Measurements from ENCODE around the gene COX4I1. TPM values are rescaled to one million over a fixed set of nuclear protein-coding genes. Genes with fewer than 3 reads are reported as not detected.
"Not testable (repeated sequence)": the region's sequence is repeated elsewhere in the genome, so short reads cannot be mapped to it uniquely, and the experiment has no call there.

COX4I1 gene
- total RNA-seq, 1 experiment from 2014 or later: 839 TPM

DNA sequence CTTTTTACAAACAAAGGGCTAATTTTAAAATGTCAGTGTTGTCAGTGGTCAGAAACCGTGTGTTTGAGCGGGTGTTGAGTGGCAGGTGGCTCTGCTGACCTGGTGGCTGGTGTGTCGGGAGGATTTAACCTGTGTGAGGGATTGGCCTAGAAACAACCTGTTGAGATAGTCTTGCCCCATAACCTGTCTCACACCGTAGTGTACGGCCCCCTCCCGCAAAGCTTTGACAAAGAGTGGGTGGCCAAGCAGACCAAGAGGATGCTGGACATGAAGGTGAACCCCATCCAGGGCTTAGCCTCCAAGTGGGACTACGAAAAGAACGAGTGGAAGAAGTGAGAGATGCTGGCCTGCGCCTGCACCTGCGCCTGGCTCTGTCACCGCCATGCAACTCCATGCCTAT is 7.0 kb downstream of the COX4I1 start:
- H3K9ac ChIP-seq (ENCODE audit: low read length): no peak overlapping the region
- ChIA-PET RAD21 (ENCODE audit: low non-redundant PET in 1 of 2, low total read pairs in 2 of 2, uncharacterized antibody in 2 of 2, unreplicated experiment in 2 of 2) (no interaction called here), CTCF (no interaction called here), POLR2A (interaction anchor here (1.0 kb wide), 1 partner anchor 13 kb away, joined by 3 read pairs; no protein-coding TSS in a partner anchor)
- no peaks in the 10 kb centered on the region for H3K9me3 ChIP-seq (ENCODE audit: control insufficient read depth in 1 of 2, insufficient read depth in 1 of 2, low read depth in 1 of 2, low read length in 2 of 2)
- intact Hi-C loops (cut with micrococcal nuclease): no loop called here
- no peak overlapping the region for H2AFZ ChIP-seq (ENCODE audit: low read depth, low read length, poor library complexity, severe bottlenecking)
- peaks cover 32% of the 10 kb centered on the region for H3K79me2 ChIP-seq (ENCODE audit: insufficient read depth, low read length)
- no peaks in the 10 kb centered on the region for H3K4me1 ChIP-seq (ENCODE audit: control insufficient read depth in 1 of 2, insufficient read depth in 2 of 2, low read length in 2 of 2)
- H3K4me3 ChIP-seq (replicated peaks in 1 of 2; ENCODE audit: low read depth in 1 of 2, low read length in 2 of 2): no peak overlapping the region
- no peak overlapping the region for H3K27ac ChIP-seq (ENCODE audit: low read depth, low read length)
- DNase-seq (ENCODE audit: low read depth, low spot score) (no peak), ATAC-seq (no peak)
- peaks cover 7% of the 10 kb centered on the region; the same call in 1 of the 2 replicates for H4K20me1 ChIP-seq (ENCODE audit: insufficient read depth)
- no TSS peak for BruUV-seq (replicated peaks)
- H3K9me2 ChIP-seq (ENCODE audit: insufficient read depth): no peaks in the 10 kb centered on the region
- H3K36me3 ChIP-seq (ENCODE audit: control insufficient read depth in 1 of 2, insufficient read depth in 2 of 2, low read length in 2 of 2): peaks cover 50 to 52% of the 10 kb centered on the region in 2 experiments
- H3K4me2 ChIP-seq (ENCODE audit: low read length): no peak overlapping the region
- TF ChIP-seq, protein P1, sequence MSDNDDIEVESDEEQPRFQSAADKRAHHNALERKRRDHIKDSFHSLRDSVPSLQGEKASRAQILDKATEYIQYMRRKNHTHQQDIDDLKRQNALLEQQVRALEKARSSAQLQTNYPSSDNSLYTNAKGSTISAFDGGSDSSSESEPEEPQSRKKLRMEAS (IDR thresholded peaks at IDR 0.05): no peak
- TF ChIP-seq POLR2AphosphoS5 (IDR thresholded peaks at IDR 0.05; ENCODE audit: low read depth, low read length) (no peak), JUND (IDR thresholded peaks at IDR 0.05) (no peak), POLR2A (IDR thresholded peaks at IDR 0.05; ENCODE audit: borderline replicate concordance, extremely low read depth, insufficient read depth, insufficient read length) (no peak), EGR1 (IDR thresholded peaks at IDR 0.05; ENCODE audit: low read depth) (no peak), CBX3 (IDR thresholded peaks at IDR 0.05; ENCODE audit: low read depth) (no peak), RAD21 (IDR thresholded peaks at IDR 0.05; ENCODE audit: low read depth) (no peak), CEBPB (IDR thresholded peaks at IDR 0.05; ENCODE audit: low read depth) (no peak), FOSL1 (IDR thresholded peaks at IDR 0.05; ENCODE audit: low read depth) (no peak), SRF (IDR thresholded peaks at IDR 0.05; ENCODE audit: low read depth) (no peak), ZNF274 (IDR thresholded peaks at IDR 0.05; ENCODE audit: low read depth, low read length) (no peak), EZH2phosphoT487 (IDR thresholded peaks at IDR 0.05; ENCODE audit: borderline replicate concordance) (no peak), SIN3A (IDR thresholded peaks at IDR 0.05; ENCODE audit: low read depth) (no peak), ELF1 (IDR thresholded peaks at IDR 0.05; ENCODE audit: borderline replicate concordance, low read depth) (no peak), SP1 (IDR thresholded peaks at IDR 0.05; ENCODE audit: low read depth) (no peak), ZFX (IDR thresholded peaks at IDR 0.05) (no peak), YY1 (IDR thresholded peaks at IDR 0.05; ENCODE audit: extremely low read depth, insufficient replicate concordance, low read depth, low read length) (no peak), TCF7L2 (IDR thresholded peaks at IDR 0.05; ENCODE audit: borderline replicate concordance, extremely low read depth, insufficient read depth, insufficient read length) (no peak)
- TF ChIP-seq, protein P2, sequence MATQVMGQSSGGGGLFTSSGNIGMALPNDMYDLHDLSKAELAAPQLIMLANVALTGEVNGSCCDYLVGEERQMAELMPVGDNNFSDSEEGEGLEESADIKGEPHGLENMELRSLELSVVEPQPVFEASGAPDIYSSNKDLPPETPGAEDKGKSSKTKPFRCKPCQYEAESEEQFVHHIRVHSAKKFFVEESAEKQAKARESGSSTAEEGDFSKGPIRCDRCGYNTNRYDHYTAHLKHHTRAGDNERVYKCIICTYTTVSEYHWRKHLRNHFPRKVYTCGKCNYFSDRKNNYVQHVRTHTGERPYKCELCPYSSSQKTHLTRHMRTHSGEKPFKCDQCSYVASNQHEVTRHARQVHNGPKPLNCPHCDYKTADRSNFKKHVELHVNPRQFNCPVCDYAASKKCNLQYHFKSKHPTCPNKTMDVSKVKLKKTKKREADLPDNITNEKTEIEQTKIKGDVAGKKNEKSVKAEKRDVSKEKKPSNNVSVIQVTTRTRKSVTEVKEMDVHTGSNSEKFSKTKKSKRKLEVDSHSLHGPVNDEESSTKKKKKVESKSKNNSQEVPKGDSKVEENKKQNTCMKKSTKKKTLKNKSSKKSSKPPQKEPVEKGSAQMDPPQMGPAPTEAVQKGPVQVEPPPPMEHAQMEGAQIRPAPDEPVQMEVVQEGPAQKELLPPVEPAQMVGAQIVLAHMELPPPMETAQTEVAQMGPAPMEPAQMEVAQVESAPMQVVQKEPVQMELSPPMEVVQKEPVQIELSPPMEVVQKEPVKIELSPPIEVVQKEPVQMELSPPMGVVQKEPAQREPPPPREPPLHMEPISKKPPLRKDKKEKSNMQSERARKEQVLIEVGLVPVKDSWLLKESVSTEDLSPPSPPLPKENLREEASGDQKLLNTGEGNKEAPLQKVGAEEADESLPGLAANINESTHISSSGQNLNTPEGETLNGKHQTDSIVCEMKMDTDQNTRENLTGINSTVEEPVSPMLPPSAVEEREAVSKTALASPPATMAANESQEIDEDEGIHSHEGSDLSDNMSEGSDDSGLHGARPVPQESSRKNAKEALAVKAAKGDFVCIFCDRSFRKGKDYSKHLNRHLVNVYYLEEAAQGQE (IDR thresholded peaks at IDR 0.05; ENCODE audit: low read depth): no peak
- TF ChIP-seq, protein P3, sequence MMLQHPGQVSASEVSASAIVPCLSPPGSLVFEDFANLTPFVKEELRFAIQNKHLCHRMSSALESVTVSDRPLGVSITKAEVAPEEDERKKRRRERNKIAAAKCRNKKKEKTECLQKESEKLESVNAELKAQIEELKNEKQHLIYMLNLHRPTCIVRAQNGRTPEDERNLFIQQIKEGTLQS (IDR thresholded peaks at IDR 0.05): no peak
- peaks cover under 1% of the 10 kb centered on the region; the same call in 1 of the 2 replicates for H3K27me3 ChIP-seq (ENCODE audit: insufficient read depth, low read length)

DNA sequence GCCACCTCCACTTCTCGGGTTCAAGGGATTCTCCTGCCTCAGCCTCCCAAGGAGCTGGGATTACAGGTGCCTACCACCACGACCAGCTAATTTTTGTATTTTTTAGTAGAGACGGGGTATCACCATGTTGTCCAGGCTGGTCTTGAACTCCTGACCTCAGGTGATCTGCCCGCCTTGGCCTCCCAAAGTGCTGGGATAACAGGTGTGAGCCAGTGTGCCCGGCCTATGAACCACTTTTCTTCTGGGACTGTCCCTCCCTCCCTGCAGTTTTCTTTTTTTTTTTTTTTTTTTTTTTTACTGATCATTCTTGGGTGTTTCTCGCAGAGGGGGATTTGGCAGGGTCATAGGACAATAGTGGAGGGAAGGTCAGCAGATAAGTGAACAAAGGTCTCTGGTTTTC is 7.8 kb downstream of the COX4I1 start:
- H3K9me3 ChIP-seq (ENCODE audit: control insufficient read depth in 1 of 2, insufficient read depth in 1 of 2, low read depth in 1 of 2, low read length in 2 of 2); H3K9me2 ChIP-seq (ENCODE audit: insufficient read depth); H3K4me2 ChIP-seq (ENCODE audit: low read length); POLR2A ChIA-PET; H3K4me1 ChIP-seq (ENCODE audit: control insufficient read depth in 1 of 2, insufficient read depth in 2 of 2, low read length in 2 of 2); H4K20me1 ChIP-seq (ENCODE audit: insufficient read depth); H3K9ac ChIP-seq (ENCODE audit: low read length); H3K27me3 ChIP-seq (ENCODE audit: insufficient read depth, low read length); H2AFZ ChIP-seq (ENCODE audit: low read depth, low read length, poor library complexity, severe bottlenecking); CTCF ChIA-PET; BruUV-seq (replicated peaks); RAD21 ChIA-PET (ENCODE audit: low non-redundant PET in 1 of 2, low total read pairs in 2 of 2, uncharacterized antibody in 2 of 2, unreplicated experiment in 2 of 2); ATAC-seq; intact Hi-C loops (cut with micrococcal nuclease); H3K4me3 ChIP-seq (replicated peaks in 1 of 2; ENCODE audit: low read depth in 1 of 2, low read length in 2 of 2); H3K27ac ChIP-seq (ENCODE audit: low read depth, low read length); DNase-seq (ENCODE audit: low read depth, low spot score): not testable (repeated sequence)
- peaks cover 42 to 44% of the 10 kb centered on the region in 2 experiments for H3K36me3 ChIP-seq (ENCODE audit: control insufficient read depth in 1 of 2, insufficient read depth in 2 of 2, low read length in 2 of 2)
- peaks cover 24% of the 10 kb centered on the region for H3K79me2 ChIP-seq (ENCODE audit: insufficient read depth, low read length)

Data from HCT116 (cell line).